ENCODE data around the gene TWF2. TPM values are rescaled to one million over a fixed set of nuclear protein-coding genes. Genes with fewer than 3 reads are reported as not detected.

TWF2 gene
- total and polyA plus RNA-seq, 2 of the 13 experiments (the other 11 are each of a cell fraction or from before 2014, with no cell fraction given): 45.5 to 108 TPM

DNA sequence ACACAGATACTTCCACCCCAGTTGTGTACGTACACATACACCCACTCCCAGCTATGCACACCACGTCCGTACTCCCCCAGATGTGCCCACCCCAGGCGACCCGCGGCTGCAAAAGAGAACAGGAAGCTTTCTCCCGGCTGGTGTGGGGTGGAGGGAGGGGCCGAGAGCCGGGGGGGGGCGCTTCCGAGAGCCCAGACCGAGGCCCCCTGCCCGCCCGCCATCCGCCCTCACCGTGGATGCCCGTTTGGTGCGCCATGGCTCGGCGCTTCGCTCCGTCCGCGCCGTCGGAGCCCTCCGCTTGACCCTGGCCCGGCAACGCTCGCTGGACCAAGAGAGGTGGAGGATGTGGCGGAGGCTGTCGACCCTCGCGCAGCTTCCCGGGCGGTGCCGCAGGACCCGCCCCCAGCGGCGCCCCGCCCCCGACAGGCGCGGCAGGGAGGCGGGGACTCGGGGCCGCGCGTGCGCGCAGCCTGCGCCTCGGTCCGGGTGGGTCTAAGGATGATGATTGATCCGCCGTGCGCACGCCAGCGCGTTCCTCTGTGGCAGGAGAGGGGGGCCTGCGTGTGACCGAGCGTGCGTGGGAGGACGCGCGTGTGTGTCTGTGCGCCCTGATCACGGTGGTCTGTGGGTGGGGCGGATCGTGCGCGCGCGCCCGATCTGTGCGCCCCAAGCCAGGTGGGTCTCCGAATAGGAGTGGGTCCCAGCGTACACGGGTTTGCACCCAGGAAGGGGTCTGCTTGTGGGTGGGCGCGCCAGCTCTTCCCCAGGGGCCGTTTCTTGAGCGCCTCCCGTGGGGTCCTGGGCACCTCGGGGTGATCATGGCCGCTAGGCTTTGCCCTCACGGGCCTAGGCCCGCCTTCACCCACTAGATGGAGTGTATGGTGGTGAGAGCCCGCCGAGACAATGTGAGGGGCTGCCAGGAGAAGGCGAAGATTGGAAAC is at the start of gene TWF2 (continued):
- TF ChIP-seq AKNA (CRISPR knock-in tag; IDR thresholded peaks at IDR 0.05; ENCODE audit: borderline replicate concordance) (no peak), ZNF337 (CRISPR knock-in tag; IDR thresholded peaks at IDR 0.05; ENCODE audit: borderline replicate concordance, low read depth) (no peak; the same call in 1 of the 2 replicates), ZNF577 (CRISPR knock-in tag; IDR thresholded peaks at IDR 0.05; ENCODE audit: borderline replicate concordance, low read depth) (no peak), FOXO1 (CRISPR knock-in tag; IDR thresholded peaks at IDR 0.05) (no peak; the same call in 1 of the 2 replicates), U2AF2 (IDR thresholded peaks at IDR 0.05; ENCODE audit: low read depth, low read length) (no peak), CHCHD3 (CRISPR knock-in tag; IDR thresholded peaks at IDR 0.05) (no peak), ZNF772 (CRISPR knock-in tag; IDR thresholded peaks at IDR 0.05) (no peak), SOX6 (IDR thresholded peaks at IDR 0.05) (no peak), SOX6 (CRISPR knock-in tag; IDR thresholded peaks at IDR 0.05) (no peak), NAIF1 (CRISPR knock-in tag; IDR thresholded peaks at IDR 0.05; ENCODE audit: borderline replicate concordance) (no peak), ZBTB20 (CRISPR knock-in tag; IDR thresholded peaks at IDR 0.05; ENCODE audit: borderline replicate concordance, low read depth) (0 out of 2 replicates have a peak, but pooled peaks have one; percentile 25), ZNF124 (CRISPR knock-in tag; IDR thresholded peaks at IDR 0.05) (no peak), ZNF768 (CRISPR knock-in tag; IDR thresholded peaks at IDR 0.05) (no peak), MIXL1 (CRISPR knock-in tag; IDR thresholded peaks at IDR 0.05) (peak; percentile 15; the same call in 1 of the 2 replicates), FOXK1 (CRISPR knock-in tag; IDR thresholded peaks at IDR 0.05; ENCODE audit: borderline replicate concordance, low read depth) (no peak), MTERF4 (CRISPR knock-in tag; IDR thresholded peaks at IDR 0.05) (0 out of 2 replicates have a peak, but pooled peaks have one; percentile 21), ZNF549 (CRISPR knock-in tag; IDR thresholded peaks at IDR 0.05) (no peak), SYNCRIP (IDR thresholded peaks at IDR 0.05; ENCODE audit: insufficient read depth, low read depth, low read length) (no peak)
- TF ChIP-seq, protein P1, sequence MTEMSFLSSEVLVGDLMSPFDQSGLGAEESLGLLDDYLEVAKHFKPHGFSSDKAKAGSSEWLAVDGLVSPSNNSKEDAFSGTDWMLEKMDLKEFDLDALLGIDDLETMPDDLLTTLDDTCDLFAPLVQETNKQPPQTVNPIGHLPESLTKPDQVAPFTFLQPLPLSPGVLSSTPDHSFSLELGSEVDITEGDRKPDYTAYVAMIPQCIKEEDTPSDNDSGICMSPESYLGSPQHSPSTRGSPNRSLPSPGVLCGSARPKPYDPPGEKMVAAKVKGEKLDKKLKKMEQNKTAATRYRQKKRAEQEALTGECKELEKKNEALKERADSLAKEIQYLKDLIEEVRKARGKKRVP (CRISPR knock-in tag; IDR thresholded peaks at IDR 0.05): 0 out of 4 replicates have a peak, but pooled peaks of 1 of the 2 experiments have one; percentile 7
- TF ChIP-seq, protein P2, sequence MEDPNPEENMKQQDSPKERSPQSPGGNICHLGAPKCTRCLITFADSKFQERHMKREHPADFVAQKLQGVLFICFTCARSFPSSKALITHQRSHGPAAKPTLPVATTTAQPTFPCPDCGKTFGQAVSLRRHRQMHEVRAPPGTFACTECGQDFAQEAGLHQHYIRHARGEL (CRISPR knock-in tag; IDR thresholded peaks at IDR 0.05): no peak
